Glomerular visceral epithelial cell (primary cell): ENCODE data around the gene ATXN10.

ENCODE experiments used
- DNase-seq: peaks from one replicate; pipeline ENCODE4 v3.0.0-alpha.2; 2016; ENCODE audit errors: extremely low spot score

The ATXN10 gene

DNA sequence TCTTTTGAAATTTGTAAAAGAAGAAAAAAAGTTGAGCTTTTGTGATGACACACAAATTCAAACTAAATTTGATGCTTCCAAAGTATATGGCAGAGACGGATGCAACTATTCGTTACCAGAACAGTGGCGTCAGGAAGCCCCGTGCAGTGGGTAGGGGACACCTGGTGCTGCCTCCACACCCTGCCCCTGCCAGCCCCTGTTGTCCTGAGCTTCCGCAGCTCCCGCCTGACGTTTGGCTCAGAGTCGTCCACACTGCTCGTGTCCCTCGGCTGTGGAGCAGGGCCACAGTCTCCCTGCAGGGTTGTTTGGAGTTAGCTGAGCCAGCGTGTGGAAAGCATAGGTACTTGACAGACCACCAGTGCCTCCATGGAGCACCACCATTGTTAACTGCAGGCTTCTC, 86.3 kb downstream of the ATXN10 start:
- no peak for DNase-seq

DNA sequence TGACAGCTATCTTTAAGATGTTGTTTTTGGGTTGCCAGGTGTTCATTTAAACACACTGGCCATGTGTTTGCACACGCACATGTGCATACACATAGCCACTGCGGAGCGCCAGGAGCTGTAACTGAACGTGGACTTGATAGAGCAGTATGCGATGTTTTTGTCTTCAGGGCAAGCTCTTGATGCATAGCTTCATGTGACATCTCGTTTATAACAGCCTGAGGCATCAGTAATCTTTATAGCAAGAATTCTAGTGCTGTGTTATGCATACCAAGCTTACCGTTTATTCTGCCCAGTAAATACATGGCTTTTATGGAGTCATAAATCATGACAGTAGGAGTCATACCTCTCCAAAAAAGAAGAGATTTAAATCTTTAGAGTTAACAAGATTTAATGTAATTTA, 87.0 kb downstream of the ATXN10 start:
- DNase-seq = no peak

DNA sequence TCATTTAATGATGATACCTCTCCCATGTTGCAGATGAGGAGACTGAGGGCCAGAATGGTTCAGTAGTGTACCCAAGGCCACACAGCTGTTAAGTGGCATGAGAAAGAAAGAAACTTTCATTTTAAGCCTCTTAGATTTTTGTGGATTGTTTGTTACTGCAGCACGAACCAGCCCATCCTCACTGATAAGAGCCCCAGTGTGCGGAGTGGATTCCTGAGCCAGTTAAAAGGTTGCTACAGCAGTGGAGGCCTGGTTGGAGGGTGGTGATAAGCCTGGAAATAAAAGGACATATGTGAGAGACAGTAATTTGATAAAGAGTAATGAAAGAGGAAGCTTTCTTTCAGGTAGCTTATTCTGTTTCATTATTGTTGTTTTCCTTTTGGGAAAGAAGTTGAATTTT, 89.0 kb downstream of the ATXN10 start:
- no peak for DNase-seq

DNA sequence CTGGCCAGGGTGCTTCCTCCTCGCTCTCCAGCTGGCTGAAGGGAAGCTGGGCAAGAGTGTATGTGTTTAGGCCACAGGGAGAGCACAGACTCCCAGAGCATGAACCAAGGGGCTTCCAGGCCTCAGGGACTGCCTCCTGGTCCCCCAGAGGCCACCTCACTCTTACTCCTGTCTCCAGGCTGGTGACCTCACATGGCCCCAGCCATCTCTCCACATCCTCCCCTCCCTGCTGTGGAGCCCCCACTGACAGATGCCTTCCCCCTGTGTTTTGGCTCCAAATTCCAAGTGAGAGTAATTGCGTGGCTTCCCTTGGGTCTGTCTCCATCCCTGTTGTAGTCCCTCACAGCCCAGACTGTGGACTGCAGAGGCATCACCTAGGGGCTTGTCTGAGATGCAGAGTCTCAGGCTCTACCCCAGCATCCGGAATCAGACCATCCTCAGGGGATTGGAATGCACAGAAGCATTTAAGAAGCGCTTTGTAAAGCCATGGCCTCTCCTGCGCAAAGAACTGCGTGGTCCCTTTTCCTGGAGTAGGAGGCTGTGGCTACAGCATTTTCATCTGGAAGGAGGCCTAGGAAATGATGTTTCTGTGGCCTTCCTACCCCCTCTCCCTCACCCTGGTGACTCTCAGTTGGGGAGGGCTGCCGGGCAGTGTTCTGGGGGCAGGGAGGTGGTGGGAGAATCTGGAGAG, 91.1 kb downstream of the ATXN10 start:
- no peak for DNase-seq

DNA sequence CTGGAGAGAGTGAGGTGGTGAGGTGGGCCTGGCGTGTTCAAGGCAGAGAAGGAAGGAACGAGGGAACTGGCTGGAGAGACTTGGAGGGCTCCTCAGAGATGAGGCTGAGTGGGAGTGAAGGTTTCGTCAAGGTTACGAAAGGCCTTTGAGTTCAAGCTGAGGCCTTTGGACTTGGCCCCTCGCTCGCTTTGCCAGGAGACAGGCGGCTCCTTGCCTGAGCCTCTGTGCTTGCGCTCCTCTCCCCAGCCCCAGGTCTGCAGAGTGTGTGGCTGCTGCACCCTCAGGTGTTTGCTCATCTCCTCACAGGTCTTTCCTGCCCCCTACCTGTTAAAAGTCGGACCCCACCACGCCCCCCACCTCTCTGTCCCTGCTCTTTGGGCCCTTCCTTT, 91.6 kb downstream of the ATXN10 start:
- DNase-seq = no peak

DNA sequence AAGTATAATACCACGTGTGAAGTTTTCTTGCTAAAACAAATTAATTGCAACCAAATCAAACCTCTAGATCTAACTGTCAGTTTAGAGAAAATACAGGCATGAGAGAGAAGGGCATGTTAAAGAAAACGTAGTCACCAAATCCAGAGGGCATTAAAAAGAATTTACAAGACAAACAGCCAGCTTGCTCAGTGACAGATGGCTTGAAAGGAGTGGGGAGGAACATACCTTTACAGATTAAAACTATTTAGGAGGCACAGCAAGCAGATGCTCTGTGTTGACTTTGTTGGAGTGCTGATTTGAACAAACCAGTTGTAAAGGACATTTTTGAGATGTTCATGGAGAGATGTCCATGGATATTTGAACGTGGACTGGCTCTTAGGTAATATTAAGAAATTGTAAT, 96.9 kb downstream of the ATXN10 start:
- DNase-seq = no peak

DNA sequence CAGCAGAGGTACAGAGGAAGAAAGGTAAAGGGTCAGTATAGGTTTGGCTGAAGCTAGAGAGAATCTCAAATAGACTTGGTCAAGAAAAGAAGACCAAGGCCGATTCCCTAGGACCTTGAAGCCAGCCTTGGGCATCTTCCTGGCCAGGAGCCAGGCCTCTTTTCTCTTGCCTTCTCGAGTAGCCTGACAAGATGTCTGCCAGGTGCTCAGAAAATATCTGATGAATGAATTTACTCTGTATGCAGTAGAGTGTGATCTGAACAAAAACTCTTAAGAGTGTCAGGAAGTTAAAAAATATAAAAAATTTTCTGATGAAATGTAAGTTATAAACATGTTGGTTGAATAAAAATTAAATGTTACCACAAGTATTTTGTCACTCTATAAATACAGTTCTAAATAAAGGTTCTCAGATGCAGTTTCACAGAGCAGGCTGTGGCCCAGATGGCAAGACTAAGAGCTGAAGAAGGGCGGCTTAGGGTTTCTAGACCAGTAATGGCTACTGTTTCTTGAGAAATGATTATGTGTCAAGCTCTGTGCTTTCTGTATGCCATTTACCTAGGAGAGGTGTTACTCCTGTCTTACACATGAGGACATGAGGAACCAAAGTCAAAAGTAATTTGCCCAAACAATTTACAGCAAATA, 98.1 kb downstream of the ATXN10 start:
- DNase-seq = no peak

DNA sequence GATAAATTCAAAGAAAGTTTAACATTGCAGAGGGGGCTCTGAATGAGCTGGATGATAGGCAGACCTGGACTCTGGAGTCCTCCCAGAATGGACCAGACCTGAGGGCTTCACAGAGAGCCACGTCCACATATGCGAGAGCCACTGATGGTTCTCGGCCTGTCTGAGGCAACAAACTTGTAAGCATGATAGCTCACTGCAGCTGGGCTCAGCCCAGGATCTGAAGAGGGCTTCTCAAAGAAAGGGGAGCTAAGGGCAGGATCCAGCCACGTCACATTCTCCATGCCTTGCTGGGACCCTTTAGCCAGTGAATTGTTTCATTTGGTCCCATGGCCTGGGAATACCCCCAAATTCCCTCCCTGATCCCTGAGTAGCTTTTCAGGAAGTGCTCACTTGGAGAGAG, 98.9 kb downstream of the ATXN10 start:
- no peak for DNase-seq

DNA sequence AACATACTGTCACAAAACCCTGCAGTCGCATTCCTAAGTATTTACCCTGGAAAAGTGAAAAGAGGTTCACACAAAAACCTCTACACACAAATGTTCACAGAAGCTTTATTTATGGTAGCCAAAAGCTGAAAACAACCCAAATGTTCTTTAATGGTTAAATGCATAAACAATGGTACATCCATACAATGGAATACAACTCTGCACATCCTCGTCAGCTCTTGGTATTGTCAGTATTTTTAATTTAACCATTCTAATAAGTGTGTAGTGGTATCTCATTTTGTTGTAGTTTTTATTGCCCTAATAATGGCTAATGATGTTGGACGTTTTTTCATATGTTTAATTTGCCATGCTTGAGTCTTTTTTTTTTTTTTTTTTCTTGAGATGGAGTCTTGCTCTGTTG, 99.4 kb downstream of the ATXN10 start:
- no peak for DNase-seq

DNA sequence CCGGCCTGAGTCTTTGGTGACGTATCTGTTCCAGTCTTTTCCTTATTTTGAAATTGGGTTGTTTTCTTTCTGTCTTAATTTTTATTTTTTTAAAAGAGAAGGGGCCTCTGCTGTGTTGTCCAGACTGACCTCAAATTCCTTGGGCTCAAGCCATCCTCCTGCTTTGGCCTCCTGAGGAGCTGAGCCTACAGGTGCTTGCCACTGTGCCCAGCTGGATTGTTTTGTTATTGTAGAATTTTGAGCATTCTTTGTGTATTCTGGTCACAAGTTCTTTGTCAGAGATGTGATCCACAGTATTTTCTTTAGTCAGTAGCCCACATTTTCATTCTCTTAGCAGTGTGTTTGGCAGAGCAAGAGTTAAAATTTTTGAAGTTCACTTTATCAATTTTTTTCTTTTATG, 100.1 kb downstream of the ATXN10 start:
- no peak for DNase-seq

DNA sequence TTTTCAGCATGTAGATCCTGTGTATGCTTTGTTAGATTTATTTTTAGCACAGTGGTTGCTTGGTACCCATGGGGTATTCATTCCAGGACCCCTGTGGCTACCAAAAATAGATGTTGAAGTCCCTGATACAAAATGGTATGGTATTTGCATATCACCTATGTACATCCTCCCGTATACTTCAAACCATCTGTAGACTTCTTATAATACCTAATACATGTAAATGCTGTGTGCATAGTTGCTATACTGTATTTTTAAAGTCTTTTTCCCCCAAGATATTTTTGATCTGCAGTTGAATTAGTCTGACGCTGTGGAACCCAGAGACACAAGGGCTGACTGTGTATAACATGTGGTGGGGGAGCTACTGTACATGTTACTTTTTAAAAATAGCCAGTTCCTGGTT, 101.1 kb downstream of the ATXN10 start:
- no peak for DNase-seq

DNA sequence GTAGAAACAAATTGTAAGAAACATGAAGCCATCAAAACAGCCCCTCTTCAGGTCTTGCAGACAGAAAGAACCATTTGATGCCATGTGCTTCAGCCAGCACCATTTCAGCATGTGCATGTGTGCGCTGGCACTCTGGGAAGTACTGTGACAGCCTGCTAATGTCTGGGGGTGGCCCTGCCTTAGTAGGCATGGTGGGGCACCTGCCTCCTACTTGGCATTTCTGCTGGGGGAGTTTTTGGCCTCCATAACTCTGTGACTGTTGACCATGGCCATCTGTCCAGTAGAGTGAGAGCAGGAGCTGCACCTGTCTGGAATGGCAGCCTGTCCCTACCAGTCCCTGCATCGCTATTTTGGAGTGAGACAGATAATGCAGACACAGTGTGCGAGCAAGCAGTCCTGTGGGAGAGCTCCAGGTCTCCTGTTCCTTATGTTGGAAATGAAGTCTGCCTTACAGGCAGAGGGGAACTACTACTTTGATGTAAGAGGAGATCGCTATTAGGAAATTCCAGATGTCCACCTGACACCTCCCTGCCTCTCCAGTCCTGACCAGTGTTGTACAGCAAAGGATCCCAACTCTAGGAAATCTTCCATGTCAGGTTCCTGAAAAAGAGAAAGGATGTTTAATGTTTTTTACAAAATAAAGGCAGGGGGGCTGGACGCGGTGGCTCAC, 102.5 kb downstream of the ATXN10 start:
- no peak for DNase-seq

DNA sequence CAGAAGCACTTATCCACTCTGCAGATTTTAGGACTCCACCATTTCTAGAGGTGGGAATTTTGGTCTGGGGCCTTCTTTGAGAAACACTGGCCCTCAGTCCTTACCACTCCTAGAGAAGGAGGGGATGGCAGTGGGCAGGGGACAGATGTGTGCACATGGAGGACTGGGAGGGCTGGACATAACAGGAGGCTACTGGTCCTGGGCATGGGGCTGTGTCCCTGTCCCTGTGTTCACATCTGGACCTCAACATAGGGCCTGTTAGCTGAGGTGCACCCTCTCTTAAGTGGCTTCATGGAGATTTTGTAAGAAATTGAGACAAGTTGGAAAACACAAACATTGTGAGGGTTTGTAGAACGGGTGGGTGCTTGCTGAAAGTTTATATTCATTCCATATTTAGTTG, 103.4 kb downstream of the ATXN10 start:
- no peak for DNase-seq

DNA sequence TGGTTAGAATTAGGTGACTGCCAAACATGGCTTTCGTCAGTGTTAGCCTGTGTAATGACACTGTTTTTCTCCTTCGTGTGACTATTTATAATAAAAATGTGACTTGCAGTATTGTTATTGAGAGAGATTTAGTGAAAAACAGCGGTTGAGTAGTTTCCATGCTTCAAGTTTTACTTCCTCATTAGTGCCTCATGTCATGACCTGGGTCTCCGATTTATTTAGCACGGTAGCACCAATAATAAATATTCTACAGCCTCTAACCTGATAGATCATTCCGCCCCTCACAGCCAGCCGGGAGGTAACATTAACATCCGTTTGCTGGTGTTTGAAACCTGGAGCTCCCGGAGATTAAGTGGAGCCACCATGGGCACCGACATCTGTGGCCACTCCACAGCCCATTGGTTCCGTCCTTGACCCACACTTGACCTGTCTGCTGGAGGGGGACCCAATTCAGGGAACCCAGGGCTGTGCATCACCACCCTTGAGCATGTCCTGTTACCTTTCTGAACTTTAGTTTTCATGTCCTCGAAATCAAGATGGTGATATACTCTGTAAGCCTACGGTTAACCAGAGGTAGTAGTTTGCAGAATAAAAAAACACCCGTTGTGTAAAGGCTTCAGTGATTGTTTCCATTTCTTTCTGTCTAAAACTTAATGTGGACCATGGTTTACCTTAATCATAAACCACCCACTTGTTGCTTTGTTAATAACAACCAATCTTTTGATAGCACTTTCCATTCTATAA, 104.1 kb downstream of the ATXN10 start:
- no peak for DNase-seq

DNA sequence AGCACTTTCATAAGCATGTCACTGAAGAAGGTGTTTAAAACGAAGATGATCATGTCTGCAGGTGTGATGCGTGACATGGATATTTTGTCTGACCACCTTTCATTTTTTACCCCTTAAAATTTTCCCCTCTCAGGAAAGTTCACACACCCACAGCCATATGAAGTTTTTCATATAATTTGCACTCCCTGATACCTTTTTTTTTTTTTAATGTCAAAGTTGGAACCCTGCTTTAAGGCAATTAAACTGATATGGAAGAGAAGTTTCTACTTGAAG, 104.6 kb downstream of the ATXN10 start:
- DNase-seq = no peak

DNA sequence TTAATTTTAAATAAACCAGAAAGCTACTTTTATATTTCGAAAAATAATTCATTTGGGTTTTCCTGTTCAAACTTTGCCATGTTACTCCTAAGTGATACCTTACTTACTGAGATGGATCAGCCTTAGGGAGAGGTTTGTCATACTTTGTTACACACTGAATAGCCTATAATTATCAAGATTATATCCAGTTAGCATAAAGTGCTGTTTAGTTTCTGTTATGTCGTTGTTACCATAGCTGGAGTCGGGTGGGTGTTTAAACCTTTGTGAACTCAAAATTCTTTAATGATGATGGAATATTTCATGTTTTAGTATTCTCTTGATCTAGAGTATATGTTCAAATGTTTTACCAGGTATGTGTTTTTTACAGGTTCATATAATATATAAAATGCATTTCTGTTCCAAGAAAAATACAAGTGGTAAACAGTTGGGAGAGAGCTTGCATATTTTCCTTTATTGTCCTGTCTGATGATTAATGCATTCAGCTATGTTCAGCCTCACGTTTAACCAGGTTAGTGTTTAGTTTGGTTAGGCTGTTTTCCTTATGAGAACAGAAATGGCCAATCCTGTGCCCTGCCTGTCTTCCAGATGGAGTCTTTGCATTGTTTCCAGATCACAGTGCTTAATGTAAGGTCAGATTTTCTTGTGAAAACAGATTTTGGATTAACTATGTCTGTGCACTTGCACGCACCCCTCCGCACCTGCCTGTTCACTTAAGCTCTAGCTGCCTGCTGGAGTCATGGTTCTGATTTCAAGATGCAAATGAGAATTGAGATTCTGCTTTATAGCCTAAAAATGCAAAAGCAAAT, 105.6 kb downstream of the ATXN10 start:
- DNase-seq = peak; percentile 85

DNA sequence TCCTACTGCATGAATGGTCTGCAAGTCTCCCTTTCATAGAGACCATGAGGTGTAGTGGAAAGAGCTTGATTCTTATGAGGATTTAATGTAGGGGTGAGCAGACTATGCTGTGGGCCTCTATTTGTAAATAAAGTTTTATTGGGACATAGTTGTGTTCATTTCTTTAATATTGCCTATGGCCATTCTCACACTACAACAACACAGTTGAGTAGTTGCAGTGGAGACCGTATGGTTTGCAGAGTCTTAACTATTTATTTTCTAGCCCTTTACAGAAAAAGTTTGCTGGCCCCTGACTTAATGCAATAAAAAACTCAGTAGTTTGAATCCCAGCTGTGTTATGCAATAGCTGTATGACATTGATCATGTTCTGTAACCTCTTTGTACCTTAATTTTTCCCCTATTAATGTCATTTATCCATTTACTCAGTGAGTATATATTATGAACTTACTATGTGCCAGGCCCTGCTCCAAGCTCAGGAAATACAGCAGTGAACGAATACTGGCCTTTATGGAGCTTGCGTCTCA, 106.3 kb downstream of the ATXN10 start:
- no peak for DNase-seq

DNA sequence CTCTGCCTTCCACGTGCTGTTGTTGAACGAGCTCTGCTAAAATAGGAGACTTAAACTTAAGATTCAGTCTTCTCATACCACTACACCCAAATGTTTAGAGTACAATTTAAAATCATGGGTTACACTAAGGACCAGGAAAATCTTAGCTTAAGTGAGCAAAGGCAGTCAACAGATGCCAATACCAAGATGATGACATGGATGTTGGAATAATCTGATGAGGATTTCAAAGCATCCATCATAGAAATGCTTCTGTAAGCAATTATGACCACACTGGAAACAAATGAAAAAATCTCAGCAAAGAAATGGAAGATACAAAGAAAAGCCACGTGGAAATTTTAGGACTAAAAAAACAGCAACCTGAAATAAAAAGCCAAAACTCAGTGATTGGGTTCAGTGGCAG, 109.8 kb downstream of the ATXN10 start:
- DNase-seq = no peak

DNA sequence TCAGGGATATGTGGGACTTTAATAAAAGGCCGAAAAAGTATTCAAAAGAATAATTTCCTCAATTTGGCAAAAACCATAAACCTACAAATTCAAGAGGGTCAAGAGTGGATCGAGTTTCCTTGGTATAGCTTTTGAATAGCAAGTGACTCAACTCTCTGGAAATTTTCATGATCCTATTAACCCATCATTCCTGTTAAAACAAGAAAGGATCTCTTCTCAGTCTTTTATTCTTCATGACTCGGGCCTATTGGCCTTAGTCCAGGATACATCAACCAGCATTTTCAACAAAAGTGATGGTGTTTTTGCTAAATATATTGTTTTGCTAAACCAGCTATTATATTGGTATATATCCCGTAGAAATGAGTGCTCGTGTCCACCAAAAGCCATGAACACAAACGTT, 110.3 kb downstream of the ATXN10 start:
- no peak for DNase-seq

DNA sequence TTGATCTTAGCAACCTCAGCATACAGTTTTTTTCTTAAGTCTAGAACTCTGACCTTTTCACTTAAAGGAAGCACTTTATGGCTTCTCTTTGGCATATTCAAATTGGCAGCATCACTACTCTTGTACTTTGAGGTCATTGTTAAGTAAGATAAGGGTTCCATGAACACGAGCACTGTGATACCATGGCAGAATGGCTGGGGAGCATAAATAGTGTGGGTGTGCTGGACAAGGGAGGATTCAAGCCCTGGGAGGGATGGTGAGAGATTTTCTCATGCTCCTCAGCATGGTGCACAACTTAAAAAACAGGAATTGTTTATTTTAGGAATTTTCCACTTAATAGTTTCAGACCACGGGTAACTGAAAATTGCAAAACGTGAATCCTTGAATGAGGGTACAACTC, 111.4 kb downstream of the ATXN10 start:
- DNase-seq = no peak

DNA sequence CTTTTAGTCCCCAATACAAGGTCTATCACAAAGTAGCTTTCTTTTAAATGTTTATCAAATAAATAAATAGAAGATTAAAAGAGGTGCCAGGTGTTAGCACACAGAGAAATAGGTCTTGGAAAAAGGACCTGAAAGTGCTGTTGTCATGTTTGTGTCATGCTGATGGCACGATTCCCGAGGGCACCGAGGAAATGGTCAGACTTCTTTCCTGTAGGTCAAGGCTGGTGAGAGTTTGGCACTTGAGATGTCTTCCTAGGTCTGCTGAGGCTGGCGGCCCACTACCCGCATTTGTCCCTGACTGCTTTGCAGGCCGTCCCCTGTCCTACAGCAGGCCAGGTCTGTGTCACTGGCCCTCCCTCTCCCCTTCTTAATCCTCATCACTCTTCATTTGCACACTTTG, 112.1 kb downstream of the ATXN10 start:
- DNase-seq = no peak
